ENCODE measurements around the gene TRPV2. TPM values are rescaled to one million over a fixed set of nuclear protein-coding genes. Genes with fewer than 3 reads are reported as not detected.

TRPV2 gene
- total and polyA plus RNA-seq, 9 of the 15 experiments (the other 6 are each of a cell fraction or from before 2014, with no cell fraction given), result 10.0 to 97.5 (median 30.3) TPM

GRCh38 chr17:16428098-16428882 lies 12.9 kb downstream of the TRPV2 start (continued):
- TF ChIP-seq, protein P1, sequence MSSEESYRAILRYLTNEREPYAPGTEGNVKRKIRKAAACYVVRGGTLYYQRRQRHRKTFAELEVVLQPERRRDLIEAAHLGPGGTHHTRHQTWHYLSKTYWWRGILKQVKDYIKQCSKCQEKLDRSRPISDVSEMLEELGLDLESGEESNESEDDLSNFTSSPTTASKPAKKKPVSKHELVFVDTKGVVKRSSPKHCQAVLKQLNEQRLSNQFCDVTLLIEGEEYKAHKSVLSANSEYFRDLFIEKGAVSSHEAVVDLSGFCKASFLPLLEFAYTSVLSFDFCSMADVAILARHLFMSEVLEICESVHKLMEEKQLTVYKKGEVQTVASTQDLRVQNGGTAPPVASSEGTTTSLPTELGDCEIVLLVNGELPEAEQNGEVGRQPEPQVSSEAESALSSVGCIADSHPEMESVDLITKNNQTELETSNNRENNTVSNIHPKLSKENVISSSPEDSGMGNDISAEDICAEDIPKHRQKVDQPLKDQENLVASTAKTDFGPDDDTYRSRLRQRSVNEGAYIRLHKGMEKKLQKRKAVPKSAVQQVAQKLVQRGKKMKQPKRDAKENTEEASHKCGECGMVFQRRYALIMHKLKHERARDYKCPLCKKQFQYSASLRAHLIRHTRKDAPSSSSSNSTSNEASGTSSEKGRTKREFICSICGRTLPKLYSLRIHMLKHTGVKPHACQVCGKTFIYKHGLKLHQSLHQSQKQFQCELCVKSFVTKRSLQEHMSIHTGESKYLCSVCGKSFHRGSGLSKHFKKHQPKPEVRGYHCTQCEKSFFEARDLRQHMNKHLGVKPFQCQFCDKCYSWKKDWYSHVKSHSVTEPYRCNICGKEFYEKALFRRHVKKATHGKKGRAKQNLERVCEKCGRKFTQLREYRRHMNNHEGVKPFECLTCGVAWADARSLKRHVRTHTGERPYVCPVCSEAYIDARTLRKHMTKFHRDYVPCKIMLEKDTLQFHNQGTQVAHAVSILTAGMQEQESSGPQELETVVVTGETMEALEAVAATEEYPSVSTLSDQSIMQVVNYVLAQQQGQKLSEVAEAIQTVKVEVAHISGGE (CRISPR knock-in tag; IDR thresholded peaks at IDR 0.05), result no peak
- TF ChIP-seq ZNF263 (CRISPR knock-in tag; IDR thresholded peaks at IDR 0.05; ENCODE audit: borderline replicate concordance), result 0 out of 2 replicates have a peak, but pooled peaks have one; percentile 36
- TF ChIP-seq RCOR1 (IDR thresholded peaks at IDR 0.05; ENCODE audit: borderline replicate concordance in 1 of 2, low read depth in 2 of 2, low read length in 2 of 2), result 0 out of 4 replicates have a peak, but pooled peaks of 1 of the 2 experiments have one; percentile 6
- TF ChIP-seq CREB3L1 (IDR thresholded peaks at IDR 0.05; ENCODE audit: borderline replicate concordance, low read depth), result peak; percentile 63; the same call in 1 of the 2 replicates
- 0 out of 2 replicates have a peak, but pooled peaks have one; percentile 27 for TF ChIP-seq ZBTB33 (CRISPR knock-in tag; IDR thresholded peaks at IDR 0.05)
- 0 out of 2 replicates have a peak, but pooled peaks have one; percentile 34 for TF ChIP-seq BHLHE40 (IDR thresholded peaks at IDR 0.05; ENCODE audit: low read length)
- TF ChIP-seq, protein P2, sequence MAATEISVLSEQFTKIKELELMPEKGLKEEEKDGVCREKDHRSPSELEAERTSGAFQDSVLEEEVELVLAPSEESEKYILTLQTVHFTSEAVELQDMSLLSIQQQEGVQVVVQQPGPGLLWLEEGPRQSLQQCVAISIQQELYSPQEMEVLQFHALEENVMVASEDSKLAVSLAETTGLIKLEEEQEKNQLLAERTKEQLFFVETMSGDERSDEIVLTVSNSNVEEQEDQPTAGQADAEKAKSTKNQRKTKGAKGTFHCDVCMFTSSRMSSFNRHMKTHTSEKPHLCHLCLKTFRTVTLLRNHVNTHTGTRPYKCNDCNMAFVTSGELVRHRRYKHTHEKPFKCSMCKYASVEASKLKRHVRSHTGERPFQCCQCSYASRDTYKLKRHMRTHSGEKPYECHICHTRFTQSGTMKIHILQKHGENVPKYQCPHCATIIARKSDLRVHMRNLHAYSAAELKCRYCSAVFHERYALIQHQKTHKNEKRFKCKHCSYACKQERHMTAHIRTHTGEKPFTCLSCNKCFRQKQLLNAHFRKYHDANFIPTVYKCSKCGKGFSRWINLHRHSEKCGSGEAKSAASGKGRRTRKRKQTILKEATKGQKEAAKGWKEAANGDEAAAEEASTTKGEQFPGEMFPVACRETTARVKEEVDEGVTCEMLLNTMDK (IDR thresholded peaks at IDR 0.05; ENCODE audit: borderline replicate concordance, insufficient read depth, low read depth, low read length, poor library complexity, severe bottlenecking), result peak; percentile 75
- no peak for TF ChIP-seq YBX1 (IDR thresholded peaks at IDR 0.05)
- peak; percentile 27; the same call in 1 of the 2 replicates for TF ChIP-seq POLR2G (IDR thresholded peaks at IDR 0.05; ENCODE audit: low read depth, low read length)
- peak; percentile 68 to 77 (median 76) for TF ChIP-seq CTCF (IDR thresholded peaks at IDR 0.05 in 2 of 3, conservative IDR thresholded peaks at IDR 0.05 in 1 of 3; ENCODE audit: insufficient read depth in 2 of 3, low read depth in 1 of 3, low read length in 3 of 3)
- TF ChIP-seq L3MBTL2 (IDR thresholded peaks at IDR 0.05), result peak; percentile 90
- no peak for TF ChIP-seq TARDBP (IDR thresholded peaks at IDR 0.05)
- TF ChIP-seq ZFP1 (CRISPR knock-in tag; IDR thresholded peaks at IDR 0.05), result no peak
- TF ChIP-seq CXXC5 (CRISPR knock-in tag; IDR thresholded peaks at IDR 0.05), result 0 out of 2 replicates have a peak, but pooled peaks have one; percentile 18
